Smooth muscle cell (in vitro differentiated cells): ENCODE data around the gene DLST. TPM values are rescaled to one million over a fixed set of nuclear protein-coding genes. Genes with fewer than 3 reads are reported as not detected.

ENCODE experiments used
- DNase-seq: peaks from one replicate; lab custom pipeline; 2025; ENCODE audit not compliant: unreplicated experiment; lab: John Stamatoyannopoulos, UW
- H2AFZ ChIP-seq: fragments of 200-600 bp; sonication (generic); 2 replicates; pipeline ENCODE4 v1.6.0; 2016; ENCODE audit warnings: antibody characterized with exemption, low read depth, mild to moderate bottlenecking
- H3F3A ChIP-seq: fragments of 200-600 bp; sonication (generic); 2 replicates; pipeline ENCODE4 v1.6.0; 2017; ENCODE audit warnings: antibody characterized with exemption, low read depth
- H3K27ac ChIP-seq: fragments of 200-600 bp; sonication (generic); 2 replicates; pipeline ENCODE4 v1.5.1; 2016; ENCODE audit warnings: low read depth, mild to moderate bottlenecking
- H3K27me3 ChIP-seq: fragments of 200-600 bp; sonication (generic); 2 replicates; pipeline ENCODE4 v1.6.1; 2016; ENCODE audit warnings: low read depth, mild to moderate bottlenecking
- H3K36me3 ChIP-seq: fragments of 200-600 bp; sonication (generic); 2 replicates; pipeline ENCODE4 v1.5.1; 2016; ENCODE audit warnings: low read depth
- H3K4me1 ChIP-seq: fragments of 200-600 bp; sonication (generic); 2 replicates; pipeline ENCODE4 v1.5.1; 2016; ENCODE audit warnings: low read depth
- H3K4me2 ChIP-seq: fragments of 200-600 bp; sonication (generic); 2 replicates; pipeline ENCODE4 v1.6.0; 2016; ENCODE audit warnings: mild to moderate bottlenecking
- H3K4me3 ChIP-seq: fragments of 200-600 bp; sonication (generic); 2 replicates; pipeline ENCODE4 v1.5.1; 2016; ENCODE audit warnings: mild to moderate bottlenecking
- H3K79me2 ChIP-seq: fragments of 200-600 bp; sonication (generic); 2 replicates; pipeline ENCODE4 v1.6.0; 2016; ENCODE audit warnings: low read depth, mild to moderate bottlenecking
- H3K9ac ChIP-seq: fragments of 200-600 bp; sonication (generic); 2 replicates; pipeline ENCODE4 v1.6.0; 2016; ENCODE audit warnings: low read depth
- H3K9me3 ChIP-seq: fragments of 200-600 bp; sonication (generic); replicated peaks from 2 replicates; pipeline ENCODE4 v1.5.1; 2016; ENCODE audit warnings: low read depth
- H4K20me1 ChIP-seq: fragments of 200-600 bp; sonication (generic); 2 replicates; pipeline ENCODE4 v1.6.0; 2016; ENCODE audit warnings: low read depth
- WGBS: methylation state at CpG from one replicate; pipeline ENCODE4 v1.1.7; 2016; ENCODE audit warnings: low lambda C conversion rate; 5-methylcytosine and 5-hydroxymethylcytosine counted together
- polyA plus RNA-seq: library from polyadenylated mRNA; unstranded; fragments of >200 nt; fragmentation: Nextera tagmentation; extraction: Ambion mirVana; gene quantifications from 2 replicates; pipeline ENCODE4 v1.2.1, GENCODE V29; 2016
- total RNA-seq: library from RNA; depleted of rRNA; stranded (reverse); fragments of >200 nt; gene quantifications from 2 replicates; pipeline ENCODE4 v1.2.3, GENCODE V29; 2014
- TF ChIP-seq, protein P1 (sequence below): fragments of 200-600 bp; sonication (generic); IDR thresholded peaks from 2 replicates; pipeline ENCODE4 v1.5.1; 2017; ENCODE audit warnings: borderline replicate concordance, mild to moderate bottlenecking, antibody characterized with exemption; ENCODE audit not compliant: insufficient read depth, poor library complexity, severe bottlenecking

Gene DLST
- total and polyA plus RNA-seq, 2 experiments from 2014 or later, result 4.9 to 46.9 TPM

DNA sequence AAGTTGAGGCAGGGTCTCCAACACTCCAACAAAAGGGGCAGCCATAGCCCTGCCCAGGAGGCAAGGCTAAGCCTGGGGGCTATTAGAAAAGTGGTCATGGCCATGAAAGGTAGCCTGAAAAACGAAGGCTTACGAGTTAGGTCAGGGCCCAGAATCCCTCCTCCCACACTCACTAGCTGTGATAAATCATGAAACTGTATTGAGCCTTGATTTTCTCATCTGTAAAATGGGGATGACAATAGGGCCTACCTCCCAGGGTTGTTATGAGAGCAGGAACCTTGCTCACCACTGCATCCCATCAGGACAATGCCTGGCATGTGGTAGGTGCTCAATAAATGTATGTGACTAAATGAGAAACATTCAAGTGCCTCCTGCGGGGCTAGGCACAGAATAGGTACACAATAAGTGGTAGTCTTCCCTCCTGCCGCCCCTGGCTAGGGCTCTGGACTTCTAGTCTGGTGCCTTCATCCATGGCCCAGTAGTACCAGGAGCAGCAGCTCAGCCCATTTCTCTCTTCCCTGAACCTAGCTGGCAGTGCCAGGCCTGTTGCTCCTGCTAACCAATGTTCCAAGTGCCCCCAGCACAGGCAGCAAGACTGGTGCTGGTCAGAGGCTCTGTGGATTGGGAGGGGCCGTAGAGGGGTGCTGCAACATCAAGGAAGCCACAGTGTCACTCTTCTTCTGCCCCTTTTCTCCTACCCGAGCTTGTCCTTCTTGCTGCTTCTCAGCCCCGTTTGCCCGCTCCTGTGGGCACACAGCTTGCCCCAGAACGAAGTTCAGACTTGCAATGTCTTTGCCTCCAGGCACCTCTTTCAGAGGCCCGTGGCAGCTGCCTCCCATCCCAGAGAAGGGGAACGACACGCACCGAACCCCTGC, 65.9 kb downstream of the DLST start:
- no peak overlapping the region for H3K9ac ChIP-seq
- H3K27ac ChIP-seq, result no peak overlapping the region
- no peak for DNase-seq
- no peaks in the 10 kb centered on the region for H3K36me3 ChIP-seq
- H3K27me3 ChIP-seq, result no peaks in the 10 kb centered on the region
- H3K4me2 ChIP-seq, result no peak overlapping the region
- no peaks in the 10 kb centered on the region for H3K9me3 ChIP-seq
- peaks cover 4% of the 10 kb centered on the region for H3K4me1 ChIP-seq
- H3K4me3 ChIP-seq, result no peak overlapping the region
- no peaks in the 10 kb centered on the region for H3F3A ChIP-seq
- no peaks in the 10 kb centered on the region for H4K20me1 ChIP-seq
- H2AFZ ChIP-seq, result no peak overlapping the region
- TF ChIP-seq, protein P1, sequence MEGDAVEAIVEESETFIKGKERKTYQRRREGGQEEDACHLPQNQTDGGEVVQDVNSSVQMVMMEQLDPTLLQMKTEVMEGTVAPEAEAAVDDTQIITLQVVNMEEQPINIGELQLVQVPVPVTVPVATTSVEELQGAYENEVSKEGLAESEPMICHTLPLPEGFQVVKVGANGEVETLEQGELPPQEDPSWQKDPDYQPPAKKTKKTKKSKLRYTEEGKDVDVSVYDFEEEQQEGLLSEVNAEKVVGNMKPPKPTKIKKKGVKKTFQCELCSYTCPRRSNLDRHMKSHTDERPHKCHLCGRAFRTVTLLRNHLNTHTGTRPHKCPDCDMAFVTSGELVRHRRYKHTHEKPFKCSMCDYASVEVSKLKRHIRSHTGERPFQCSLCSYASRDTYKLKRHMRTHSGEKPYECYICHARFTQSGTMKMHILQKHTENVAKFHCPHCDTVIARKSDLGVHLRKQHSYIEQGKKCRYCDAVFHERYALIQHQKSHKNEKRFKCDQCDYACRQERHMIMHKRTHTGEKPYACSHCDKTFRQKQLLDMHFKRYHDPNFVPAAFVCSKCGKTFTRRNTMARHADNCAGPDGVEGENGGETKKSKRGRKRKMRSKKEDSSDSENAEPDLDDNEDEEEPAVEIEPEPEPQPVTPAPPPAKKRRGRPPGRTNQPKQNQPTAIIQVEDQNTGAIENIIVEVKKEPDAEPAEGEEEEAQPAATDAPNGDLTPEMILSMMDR, result no peak
- 97% methylated on average over 13 of the region's 13 CpGs for WGBS
- no peaks in the 10 kb centered on the region for H3K79me2 ChIP-seq

DNA sequence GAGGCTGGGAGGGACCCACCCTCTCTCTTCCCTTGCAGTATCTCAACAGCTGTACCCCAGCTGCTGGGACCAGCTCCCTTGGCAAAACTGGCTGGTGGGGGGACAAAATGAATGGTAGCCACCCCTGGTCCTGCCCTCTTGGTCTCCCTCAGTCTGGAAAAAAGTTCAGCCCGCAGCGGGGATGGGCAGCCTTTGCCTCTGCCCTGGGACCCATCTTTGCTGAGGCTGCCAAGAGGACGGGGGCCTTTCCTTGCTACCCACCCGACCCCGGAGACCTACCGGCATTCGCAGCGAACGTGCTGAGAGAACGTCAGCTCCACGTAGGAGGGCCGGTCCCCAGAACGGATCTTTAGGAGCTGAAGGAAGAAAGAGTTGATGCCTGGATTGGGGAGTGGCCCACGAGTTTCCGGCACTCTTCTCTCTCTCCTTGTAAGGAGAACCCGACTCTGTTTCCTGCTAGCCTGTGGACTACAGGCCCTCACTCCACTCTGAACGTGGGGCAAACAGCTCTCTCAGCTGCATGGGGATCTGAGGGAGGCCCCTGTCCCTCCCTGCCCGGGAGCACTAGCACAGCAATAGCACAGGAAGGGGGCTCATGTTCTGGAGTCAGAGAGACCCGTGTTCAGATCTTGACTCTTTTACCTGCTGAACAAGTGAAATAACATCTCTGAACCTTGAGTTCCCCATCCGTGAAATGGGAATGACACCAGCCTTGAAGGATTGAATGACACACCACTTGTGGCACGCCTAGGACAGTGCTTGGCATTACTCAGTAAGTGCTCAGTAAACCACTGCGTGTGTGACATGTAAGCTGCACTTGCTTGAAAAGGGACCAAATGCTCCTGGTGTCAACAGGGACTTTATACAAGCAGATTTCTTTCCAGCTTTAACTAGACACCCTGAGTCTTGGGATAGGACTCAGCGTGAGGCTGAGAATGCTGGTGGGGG, 66.8 kb downstream of the DLST start:
- no peaks in the 10 kb centered on the region for H4K20me1 ChIP-seq
- no peaks in the 10 kb centered on the region for H3F3A ChIP-seq
- no peaks in the 10 kb centered on the region for H3K9me3 ChIP-seq
- H3K4me3 ChIP-seq, result no peak overlapping the region
- no peaks in the 10 kb centered on the region for H3K27me3 ChIP-seq
- no peak overlapping the region for H3K9ac ChIP-seq
- no peaks in the 10 kb centered on the region for H3K36me3 ChIP-seq
- H3K4me1 ChIP-seq, result peaks cover 4% of the 10 kb centered on the region
- no peak overlapping the region for H3K4me2 ChIP-seq
- no peak overlapping the region for H3K27ac ChIP-seq
- H2AFZ ChIP-seq, result no peak overlapping the region
- peaks cover 3% of the 10 kb centered on the region for H3K79me2 ChIP-seq
- TF ChIP-seq, protein P1, result no peak
- WGBS, result 86% methylated on average over 23 of the region's 23 CpGs
- DNase-seq, result no peak

DNA sequence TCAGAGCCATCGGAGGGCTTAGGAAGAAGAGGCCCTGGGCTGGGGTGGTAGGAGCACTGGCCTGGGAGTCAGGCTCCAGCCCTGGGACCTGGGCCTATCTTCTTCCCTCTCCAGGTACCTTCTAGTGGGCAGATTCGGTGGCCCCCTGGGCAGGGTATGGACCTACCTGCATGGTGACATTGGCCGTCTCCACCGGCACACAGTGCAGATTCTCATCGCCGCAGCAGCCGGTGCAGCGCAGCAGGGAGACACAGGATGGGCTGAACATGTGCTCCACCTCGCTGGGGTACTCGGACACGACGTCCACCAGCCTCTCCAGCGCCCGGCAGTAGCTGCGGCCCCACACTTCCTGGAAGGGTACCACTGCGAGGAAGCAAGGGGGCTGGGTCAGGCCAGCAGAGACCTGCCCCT, 67.5 kb downstream of the DLST start:
- no peaks in the 10 kb centered on the region for H3K27me3 ChIP-seq
- H3K36me3 ChIP-seq, result no peaks in the 10 kb centered on the region
- H3K9ac ChIP-seq, result no peak overlapping the region
- H3K9me3 ChIP-seq, result no peaks in the 10 kb centered on the region
- DNase-seq, result no peak
- H3K4me3 ChIP-seq, result no peak overlapping the region
- TF ChIP-seq, protein P1, result no peak
- H3K4me2 ChIP-seq, result no peak overlapping the region
- 92% methylated on average over 16 of the region's 16 CpGs for WGBS
- peaks cover 6% of the 10 kb centered on the region for H3K79me2 ChIP-seq
- H2AFZ ChIP-seq, result no peak overlapping the region
- H3K27ac ChIP-seq, result no peak overlapping the region
- H3F3A ChIP-seq, result no peaks in the 10 kb centered on the region
- H3K4me1 ChIP-seq, result peaks cover 9% of the 10 kb centered on the region
- H4K20me1 ChIP-seq, result no peaks in the 10 kb centered on the region
